Germinal center (tissue), 1 donor: Measurements from ENCODE around the gene NEK1.
"Not testable (repeated sequence)": the region's sequence is repeated elsewhere in the genome, so short reads cannot be mapped to it uniquely, and the experiment has no call there.

Experiments
- DNase-seq: peaks from one replicate; pipeline ENCODE4 v3.0.0; 2012; ENCODE audit warnings: mixed read lengths, low spot score

NEK1 gene

GRCh38 chr4:169626331-169627282 is 14.2 kb upstream of the NEK1 start:
- DNase-seq: no peak

DNA sequence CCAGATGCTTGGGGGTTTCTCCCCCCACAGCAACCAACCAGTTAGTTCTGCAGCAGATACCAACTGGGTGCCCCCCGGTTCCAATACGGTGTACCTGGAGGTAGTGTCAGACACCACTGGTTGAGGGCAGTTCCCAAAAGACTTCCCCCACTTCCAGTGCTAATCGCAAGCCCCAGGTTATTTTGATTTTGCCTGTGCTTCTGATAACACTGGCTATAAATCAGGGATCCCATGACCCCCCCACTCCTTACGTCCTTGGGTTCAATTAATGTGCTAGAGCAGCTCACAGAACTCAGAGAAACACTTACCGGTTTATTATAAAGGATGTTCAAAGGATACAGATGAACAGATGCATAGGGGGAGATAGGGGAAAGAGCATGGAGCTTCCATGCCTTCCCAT is 13.5 kb upstream of the NEK1 start:
- no peak for DNase-seq

DNA sequence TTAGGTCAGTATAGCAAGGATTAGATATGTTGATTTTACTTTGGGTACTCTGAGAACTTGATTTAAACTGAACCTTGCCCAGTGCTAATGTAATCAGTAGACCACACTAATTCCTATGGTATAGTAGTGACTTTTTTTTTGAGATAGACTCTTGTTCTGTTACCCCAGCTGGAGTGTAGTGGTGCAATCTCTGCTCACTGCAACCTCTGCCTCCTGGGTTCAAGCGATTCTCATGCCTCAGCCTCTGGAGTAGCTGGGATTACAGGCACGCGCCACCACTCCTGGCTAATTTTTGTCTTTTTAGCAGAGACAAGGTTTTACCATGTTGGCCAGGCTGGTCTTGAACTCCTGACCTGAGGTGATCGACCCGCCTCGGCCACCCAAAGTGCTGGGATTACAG is 11.6 kb upstream of the NEK1 start:
- not testable (repeated sequence) for DNase-seq

- DNase-seq: no peak
Observed at GRCh38 chr4:169622566-169622965, 10.2 kb upstream of the NEK1 start.

GRCh38 chr4:169621731-169622492 is 9.5 kb upstream of the NEK1 start:
- DNase-seq: no peak

GRCh38 chr4:169620880-169621248 is 8.5 kb upstream of the NEK1 start:
- no peak for DNase-seq

- DNase-seq: peak; percentile 93
Observed at GRCh38 chr4:169619958-169620879, 7.8 kb upstream of the NEK1 start, which contains the start of gene CLCN3. Gene CLCN3 (plus strand): TSS chr4:169620578. CDS start chr4:169635929, 15,351 bp downstream.

DNA sequence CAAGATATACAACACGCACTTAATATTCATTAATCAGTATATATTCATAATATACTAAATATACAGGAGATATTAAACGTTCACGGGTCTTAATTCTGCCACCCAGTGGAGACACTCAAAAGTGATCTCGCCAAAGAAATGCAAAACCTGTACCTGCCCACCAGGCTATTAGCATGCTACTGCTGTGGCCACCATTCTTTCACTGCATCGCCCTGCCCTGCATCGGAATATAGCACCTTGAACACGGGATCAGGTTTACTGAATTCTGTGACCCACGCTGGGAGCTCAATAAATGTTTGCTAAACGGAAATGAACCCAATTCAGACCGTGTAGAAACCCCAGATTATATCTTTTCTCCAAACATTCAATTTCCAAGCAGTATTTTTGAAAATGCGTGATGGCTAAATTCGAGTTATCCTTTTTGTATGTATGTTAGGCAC is 7.2 kb upstream of the NEK1 start:
- DNase-seq: peak; percentile 71

GRCh38 chr4:169618986-169619385 is 6.6 kb upstream of the NEK1 start:
- DNase-seq: no peak

DNA sequence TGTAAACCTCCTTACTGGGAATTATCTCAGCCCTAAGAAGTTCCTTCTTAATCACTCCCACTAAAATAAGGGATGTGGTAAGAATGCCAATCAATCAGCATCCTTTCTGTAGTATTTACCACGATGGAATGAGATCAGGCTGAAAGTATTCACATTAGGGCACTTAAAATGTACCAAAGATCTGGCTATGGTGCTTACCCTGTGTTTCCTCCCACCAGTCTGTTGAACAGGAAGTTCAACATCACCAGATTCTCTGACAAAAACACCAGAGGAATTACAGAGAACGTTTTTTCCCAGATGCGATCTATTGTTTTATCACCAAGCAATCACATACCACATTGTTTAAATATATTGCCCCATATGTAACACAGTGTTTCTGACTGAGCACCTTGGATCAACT is 5.9 kb upstream of the NEK1 start:
- no peak for DNase-seq

DNA sequence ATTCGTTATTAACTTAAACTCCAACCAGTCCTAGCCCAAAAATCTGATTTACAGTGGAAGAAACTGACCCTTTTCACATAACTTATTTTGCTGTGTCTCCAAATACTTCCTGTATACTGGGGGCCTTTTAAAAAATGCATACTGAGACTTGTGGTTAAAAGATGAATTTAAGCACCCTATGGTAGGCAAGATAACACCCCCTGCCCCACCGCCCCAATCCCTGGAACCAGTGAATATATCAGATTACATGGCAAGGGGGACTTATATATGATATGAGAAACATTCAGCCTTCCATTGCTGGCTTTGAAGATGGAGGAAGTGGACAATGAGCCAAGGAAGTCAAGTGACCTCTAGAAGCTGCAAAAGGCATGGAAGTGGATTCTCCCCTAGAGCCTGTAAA is 4.9 kb upstream of the NEK1 start:
- no peak for DNase-seq

DNA sequence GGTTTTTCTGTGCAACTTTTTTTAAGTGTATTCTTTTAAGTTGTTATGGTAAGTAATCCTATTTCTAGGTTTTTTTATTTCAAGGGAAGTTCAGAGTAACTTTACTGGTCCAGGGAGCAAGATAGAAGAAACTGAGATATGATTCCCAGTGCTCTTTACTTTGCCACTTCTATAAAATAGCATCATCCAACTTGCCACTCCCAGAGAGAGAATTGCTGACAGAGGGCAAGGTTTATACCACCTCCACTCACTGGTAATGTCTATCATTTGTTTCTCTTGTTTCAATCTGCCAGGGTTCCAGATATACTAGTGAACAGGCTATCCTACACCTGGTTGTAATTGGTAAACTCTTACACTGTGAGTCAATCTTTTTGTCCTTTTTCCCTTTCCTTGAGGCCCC is 4.5 kb upstream of the NEK1 start:
- no peak for DNase-seq

GRCh38 chr4:169615467-169616106 is 3.2 kb upstream of the NEK1 start:
- DNase-seq: no peak

DNA sequence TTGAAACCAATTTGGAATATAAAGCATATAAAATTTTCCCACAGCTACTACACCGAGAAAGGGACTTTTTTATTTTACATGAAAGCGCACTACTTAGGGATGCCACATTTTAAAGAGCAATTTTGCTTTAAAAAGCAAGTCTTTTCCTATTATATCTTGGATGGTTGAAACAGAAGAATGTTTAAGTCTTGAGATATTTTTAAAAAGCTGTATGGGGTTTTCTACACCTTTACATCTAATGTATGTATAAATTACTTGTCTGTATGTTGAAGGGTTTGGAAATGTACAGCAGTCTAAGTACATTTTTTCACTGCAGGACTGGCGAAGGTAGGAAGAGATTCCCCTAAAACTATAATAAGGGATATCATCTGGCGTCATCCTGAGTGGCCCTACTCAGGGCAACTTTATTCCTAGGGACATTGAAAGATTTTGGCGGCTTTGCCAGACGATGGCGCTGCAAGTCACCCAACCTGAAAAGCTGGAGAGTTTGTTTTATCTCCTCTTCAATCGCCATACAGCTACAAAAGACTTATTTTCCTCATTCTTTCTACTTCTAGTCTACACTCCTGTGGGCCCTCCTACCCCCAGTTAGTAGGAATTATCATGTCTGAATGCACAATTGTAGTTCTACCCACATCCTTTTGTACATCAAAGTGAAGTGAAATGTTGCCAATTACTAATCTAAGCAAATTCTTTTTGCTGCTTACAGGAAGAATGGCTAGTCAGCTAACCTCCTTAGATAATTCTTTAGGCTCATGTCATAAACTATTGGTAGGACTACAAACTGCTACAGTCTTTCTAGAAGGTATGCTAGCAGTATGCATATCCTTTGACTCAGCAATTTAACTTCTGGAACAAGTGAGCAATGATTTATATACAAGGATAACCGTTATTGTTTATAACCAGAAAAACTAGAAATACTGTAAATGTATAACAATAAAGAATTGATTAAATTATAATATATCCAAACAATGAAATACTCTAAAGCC is 782 bp upstream of the NEK1 start:
- peak; percentile 55 for DNase-seq

- DNase-seq: no peak
Observed at GRCh38 chr4:169611157-169611556, 1.2 kb downstream of the NEK1 start.

- DNase-seq: no peak
Observed at GRCh38 chr4:169604903-169605331, 7.5 kb downstream of the NEK1 start.

DNA sequence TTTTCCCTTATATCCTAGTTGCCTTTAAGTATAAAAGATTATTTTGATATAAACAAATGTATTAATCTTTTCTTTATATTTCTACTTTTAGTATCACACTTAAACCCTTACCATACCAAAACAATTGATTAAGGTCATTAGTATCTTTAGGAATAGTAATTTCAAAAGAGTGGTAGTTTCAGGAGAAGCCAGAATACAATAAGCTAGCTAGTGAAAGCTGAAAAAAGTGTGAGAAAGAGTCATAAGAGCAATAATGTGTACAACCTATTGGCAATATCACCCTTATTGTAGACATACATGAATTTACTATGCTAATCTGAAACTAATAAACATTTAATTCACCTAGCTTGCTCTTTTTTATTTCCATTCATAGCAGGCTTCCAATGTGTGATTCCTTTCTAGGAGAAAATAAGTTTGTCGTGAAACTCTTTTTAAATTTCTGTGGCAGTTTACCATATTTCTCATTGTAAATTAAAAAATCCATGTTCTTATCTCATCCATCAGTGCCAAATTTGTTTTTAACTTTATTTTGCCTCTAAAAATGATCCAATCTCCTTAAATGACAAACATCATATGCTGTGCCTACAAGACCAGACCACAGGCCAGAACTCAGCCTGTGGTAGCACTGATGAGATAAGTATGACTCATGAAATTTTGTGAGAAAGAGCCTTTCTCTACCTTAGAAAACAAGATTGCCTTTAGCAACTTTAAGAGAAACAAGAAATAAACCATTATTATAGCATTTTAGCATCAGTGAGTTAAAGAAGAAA is 8.1 kb downstream of the NEK1 start:
- no peak for DNase-seq

DNA sequence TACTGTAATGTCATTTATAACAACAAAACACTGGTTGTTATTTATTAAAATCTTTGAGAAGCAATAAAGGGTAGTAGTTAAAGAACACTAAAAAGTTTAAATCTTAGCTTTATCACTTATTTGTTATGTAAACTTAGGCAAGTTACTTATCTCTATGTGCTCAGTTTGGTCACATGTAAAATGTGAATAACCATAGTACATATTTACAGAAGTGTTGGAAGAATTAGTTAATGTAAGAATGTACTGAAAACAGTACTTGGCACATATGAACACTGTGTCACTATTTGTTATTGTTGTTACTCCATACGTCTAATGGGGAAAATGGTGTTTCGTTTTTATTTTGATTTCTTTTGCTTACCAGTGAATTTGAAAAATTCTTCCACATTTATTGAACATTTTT is 9.1 kb downstream of the NEK1 start:
- no peak for DNase-seq

DNA sequence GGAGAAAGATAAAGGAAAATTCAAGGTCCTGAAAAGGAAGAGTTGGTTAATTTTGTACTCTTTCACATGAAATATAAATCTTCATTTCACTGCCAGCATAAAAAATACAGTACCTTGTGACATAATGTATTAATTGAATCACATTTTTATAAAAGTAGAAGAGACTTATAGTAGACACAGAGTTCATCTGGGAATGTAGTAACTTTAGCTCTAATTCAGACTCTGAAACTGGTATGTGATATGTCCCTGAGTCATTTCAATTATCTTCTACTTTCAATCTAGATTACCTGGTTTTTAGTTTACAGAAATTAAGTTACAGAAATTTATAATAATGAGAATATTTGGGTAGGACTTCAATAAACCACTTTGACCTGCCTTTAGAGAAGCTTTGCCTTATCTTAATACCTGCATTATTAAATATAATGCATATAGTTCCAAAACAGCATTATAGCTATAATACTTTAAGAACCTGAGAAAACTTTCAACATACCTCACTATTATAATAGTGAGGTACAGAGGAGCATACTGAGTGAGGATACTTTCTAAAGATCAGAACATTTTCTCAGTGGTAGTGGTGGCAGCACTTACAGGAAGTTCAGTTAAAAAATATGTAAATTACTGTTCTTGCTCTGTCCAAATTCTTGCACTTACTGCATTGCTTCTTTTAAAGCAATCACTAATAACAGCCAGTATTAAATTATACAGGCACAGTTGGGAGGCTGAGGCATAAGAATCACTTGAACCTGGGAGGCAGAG is 11.2 kb downstream of the NEK1 start:
- DNase-seq: no peak
